CD4-positive, alpha-beta T cell treated with Interleukin-17A for 1 hour (primary cell): ENCODE data around the gene VSIG10L.
A peak's percentile ranks its signal among the peaks of the same experiment; 100 is the strongest.

ENCODE experiments used
- DNase-seq: peaks from one replicate; pipeline ENCODE4 v3.0.0-alpha.2; 2020

Gene VSIG10L

DNA sequence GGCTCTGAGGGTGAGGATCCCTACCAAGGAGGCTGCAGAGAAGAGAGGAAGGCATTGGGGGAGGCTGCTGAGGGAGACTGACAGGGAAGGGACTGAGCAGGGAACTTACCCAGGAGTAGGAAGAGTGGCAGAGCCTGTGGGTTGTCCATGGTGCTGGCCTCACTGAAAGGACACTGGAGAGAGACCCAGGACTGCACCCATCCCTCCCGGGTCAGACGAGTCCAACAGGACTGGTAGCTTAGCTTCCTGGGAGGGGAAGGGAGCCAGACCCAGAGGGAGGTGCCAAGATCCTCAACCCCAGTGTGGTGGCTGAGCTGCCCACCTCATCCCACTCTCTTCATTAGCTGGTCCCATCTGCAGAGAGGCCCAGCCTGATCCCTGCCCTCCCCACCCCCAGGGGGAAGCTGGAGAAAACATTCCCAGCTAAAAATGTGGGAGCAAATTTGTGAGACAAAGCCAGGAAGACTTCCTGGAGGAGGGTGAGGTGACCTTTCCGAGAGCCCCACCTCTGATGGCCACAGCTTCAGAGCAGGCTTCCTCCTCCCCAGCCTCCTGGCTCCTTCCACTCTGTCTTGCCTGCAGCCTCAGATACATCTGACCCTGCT is at the start of gene VSIG10L:
VSIG10L (minus strand) TSS at position 164 of the 605 bp plus-strand sequence; CDS start at position 149, 15 bp downstream.
- DNase-seq, result no peak

DNA sequence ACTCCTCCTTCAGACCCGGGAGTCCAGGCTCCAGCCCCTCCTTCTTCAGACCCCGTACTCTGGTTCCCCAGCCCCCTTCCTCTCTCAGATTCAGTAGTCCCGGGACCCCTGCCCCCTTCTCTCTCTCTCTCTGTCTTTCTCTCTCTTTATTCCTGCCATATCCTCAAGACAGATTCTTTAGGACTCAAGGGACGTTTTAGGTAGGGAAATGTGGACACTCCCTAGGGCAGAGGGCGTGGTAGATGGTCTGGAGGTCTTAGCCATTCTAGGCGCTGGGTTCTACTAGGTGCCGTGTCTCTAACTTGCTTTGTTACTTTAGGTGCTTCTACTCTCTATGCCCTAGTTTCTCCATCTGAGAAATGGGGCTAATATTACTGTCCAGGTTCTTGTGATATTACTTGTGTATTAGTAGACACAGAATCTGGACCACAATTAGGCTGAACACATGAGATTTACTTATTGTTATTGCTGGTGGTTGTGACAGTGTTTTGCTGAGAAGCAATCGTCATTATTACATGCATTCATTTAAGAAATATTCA is 49.2 kb upstream of the VSIG10L start:
- no peak for DNase-seq

DNA sequence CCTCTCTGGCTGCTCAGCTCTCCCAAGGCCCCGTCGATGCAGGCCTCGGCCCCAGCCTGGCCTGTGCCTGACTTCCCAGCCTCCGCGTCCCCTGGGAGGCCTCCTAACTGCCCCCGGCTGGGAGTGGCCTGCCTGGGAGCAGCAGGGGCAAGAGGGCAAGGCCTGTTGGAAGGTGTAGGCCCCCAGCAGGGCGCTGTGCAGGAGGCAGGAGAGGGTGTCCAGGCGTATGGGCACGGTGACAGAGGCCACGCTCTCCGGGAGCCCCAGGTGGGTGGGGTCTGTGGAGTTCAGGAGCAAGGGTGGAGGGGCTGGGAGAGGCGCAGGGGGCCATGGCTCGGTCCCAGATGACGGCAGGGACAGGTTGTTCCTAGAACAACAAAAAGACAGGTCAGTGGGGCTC is 47.2 kb upstream of the VSIG10L start:
- DNase-seq, result no peak

DNA sequence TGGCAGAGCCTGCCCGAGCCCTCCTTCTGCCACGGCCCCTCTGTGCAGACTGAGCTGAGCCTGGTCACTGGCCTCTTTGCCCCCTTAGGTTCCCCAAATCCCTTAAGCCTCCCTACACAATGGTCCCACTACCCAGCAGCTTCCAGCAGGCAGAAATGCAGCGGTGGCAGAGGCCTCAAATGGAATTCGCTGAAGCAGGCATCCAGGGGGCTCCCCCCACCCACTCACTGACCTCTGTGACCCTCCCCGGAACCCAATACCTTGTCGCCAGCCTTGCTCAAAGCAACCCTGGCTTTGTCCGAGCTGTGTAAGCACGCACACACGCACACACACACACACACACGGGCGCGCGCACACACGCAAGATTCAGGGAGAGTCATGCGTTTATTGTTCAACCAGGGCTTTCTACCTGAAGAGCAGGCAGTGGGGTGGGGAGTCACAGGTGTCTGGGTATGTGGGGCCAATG is 46.0 kb upstream of the VSIG10L start, which contains the start of gene LIM2:
LIM2 (minus strand) TSS at position 51 of the 466 bp plus-strand sequence. CDS start 531 bp downstream, outside the sequence.
- DNase-seq, result no peak

DNA sequence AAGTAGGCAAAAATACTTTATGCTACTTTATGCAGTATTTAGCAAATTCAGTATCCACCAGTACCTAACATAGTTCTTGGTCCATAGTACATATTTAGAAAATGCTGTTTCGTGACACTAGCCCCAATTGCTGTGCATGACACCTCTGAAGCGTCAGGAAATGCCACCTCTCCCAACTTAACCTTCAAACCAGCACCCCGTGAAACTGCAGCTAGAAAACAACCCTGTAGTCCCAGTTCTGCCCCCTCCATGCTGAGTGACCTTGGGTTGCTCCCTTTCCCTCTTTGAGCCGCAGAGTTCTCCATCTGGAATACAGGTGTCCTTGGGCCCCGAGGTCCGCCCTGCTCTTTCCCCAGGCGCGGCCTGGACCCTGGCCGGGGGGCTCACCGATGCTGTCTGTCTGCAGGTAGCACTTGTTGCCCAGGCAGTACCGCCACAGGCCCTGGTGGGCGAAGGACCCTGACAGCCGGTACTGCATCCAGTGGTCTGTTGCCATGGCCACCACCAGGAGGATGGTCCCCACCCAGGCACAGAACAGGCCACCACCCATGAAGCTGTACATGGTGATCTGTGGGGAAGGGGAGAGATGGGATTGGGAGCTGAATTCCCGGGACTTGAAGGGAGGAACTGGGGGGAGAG is 45.1 kb upstream of the VSIG10L start:
- DNase-seq, result peak; percentile 41

DNA sequence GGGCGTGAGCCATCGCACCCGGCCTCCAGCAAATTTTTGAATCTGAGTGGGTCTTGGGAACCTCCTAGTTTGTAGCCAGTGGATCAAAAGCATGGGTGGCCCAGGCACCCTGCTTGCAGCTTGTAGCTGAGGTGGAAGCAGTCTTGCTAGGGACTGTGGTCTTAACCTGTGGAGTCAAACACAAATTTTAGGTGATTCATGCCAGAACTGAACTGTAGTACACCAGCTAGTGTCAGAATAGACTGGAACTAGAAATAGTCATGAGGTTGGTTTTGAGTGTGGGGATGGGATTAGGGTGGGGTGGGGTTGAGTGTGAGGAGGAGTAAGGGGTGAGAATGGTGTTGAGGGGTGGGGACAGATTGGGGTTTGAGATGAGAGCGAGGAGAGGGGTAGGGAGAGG is 40.1 kb upstream of the VSIG10L start:
- DNase-seq, result no peak

DNA sequence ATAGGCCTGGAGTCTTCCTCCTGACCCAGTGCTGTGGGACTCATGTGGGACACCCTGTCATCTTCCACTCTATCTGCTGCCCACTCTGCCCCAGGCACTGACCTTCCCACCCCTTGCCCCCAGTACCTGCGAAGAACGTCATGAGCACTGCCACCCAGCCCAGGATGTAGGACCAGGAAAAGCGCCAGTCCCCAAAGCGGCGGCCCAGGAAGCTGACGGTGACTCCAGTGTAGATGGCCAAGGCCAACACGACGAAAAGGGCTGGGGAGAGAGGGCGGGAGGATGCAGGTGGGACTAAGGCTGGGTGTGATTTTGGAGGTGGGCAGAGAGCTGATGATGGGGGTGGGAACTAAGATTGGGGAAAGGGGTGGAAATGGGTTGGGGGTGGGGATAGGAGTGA is 38.4 kb upstream of the VSIG10L start:
- DNase-seq, result no peak

DNA sequence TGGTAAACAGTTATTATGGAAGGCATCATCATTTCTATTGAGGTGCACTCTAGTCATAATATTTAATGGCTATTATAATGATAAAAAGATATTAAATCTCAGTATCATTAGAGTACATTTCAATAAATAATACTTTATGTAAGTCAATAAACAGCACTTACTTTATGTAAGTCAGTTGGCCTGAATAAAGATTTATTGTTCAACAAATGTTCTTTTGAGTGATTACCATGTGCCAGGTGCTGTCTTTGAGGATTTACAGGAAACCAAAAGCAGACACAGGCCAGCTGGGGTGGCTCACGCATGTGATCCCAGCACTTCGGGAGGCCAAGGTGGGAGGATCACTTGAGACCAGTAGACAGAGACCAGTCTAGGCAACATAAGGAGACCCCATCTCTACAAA is 35.5 kb upstream of the VSIG10L start:
- no peak for DNase-seq

DNA sequence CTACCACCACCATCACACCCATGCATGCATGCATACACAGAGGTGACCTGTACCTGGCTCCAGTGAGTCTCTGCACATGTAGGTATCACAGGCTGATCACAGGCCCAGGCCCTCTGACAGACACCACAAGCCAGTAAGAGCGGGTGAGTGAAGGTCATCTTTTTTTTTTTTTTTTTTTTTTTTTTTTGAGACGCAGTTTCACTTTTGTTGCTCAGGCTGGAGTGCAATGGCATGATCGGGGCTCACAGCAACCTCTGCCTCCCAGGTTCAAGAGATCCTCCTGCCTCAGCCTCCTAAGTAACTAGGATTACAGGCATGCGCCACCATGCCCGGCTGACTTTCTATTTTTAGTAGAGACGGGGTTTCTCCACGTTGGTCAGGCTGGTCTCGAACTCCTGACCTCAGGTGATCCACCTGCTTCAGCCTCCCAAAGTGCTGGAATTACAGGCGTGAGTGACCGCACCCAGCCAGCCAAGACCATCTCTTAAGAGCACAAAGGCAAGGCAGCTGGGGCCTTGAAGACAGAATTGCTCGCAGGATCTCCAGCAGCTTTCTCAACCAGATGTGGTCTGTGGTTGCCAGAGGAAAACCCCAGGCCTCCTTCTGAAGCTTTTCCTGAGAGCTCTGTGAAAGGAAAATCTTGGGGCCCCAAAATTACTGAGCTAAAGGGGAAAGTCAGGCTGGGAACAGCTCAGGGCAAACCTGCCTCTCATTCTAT is 33.7 kb upstream of the VSIG10L start:
- DNase-seq, result peak; percentile 48

DNA sequence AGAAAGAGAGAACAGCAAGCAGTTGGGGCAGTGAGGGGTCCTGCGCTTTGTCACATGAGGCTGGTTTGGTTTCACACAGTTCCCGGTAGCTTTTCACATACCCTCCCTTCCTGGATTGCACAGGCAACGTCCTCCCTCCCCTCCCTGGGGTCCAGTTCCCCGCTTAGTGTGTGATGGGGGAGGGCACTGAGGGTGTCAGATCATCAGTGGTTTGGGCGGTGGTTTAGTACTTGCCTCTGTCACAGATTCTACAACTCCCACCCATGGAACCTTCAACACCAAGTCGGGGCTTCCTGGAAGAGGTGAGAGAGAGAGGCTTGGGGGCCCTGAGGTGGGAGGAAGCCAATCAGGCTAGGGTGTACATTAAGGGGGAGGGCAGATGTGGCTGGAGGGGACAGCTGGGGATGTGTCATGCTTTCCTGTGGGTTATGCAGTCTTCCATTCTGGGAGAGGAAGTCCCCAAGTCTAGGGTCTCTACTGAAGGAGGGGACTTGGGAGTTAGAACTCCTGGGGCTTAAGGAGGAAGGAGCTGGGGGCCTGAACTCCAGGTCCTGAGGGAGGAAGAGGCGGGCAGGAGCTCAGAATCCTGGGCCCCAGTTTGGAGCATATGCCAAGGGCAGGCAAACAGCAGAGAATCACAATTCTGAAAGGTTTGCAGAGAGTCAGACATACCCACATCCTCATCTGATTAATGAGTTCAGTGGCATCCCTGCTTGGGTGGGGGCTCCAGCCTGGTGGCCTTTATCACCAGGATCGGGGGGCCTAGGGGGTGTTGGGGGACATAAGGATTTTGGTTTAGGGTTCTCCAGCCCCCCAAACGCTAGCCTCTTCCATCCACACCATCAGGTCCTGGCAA is 30.9 kb upstream of the VSIG10L start, which contains the start of gene NKG7:
NKG7 (minus strand) TSS at position 6 of the 856 bp plus-strand sequence. CDS start 119 bp downstream, outside the sequence.
- DNase-seq, result peak; percentile 87

DNA sequence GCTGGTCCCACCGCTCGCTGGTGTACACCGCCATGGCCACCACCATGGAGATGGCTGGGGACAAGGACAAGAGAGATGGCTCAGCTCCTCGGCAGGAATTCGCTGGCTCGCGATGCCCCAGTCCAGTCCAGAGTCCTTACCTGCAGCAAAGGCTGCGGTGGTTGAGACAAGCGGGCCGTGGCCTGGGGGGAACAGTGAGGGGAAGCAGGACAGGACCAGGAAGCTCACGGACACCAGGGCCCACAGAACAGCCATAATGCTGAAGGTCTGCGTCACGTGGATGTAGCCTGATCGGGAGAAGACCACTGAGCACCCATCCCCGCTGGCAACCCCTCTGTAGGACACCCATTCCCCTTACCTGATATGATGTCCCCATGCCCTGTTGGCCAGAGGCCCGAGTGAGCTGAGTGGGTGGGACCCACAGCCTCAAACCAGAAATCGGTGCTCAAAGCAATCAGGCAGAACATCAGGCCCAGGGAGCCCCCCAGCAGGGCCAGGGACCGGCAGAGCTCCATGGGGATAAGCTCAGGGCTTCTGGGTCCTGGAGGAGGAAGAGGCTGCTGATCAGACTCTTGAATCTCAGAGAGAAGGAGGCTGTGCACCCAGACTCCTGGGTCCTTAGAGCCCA is 30.2 kb upstream of the VSIG10L start:
- no peak for DNase-seq

DNA sequence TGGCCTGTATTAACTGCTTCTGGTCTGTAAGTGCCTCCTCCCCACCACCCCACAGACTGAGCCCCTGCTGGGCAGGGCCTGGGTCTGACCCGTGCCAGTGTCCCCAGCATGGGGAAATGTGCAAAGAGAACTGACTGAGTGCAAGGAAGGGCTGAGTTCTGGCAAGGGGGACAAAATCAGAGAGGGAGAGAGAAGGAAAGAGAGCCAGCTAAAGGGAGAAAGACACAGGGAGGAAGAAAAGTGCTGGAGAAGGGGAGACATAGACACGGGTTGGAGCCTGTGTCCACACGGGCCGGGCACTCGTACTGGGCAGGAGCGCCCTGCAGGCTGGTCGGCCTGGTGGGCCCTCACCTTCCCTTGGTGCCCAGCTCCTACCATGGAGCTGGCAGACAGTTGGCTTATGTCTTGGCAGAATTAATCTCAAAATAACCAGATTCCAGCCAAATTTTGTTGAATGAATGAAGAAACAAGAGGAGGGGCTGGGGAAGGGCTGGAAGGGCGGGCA is 29.3 kb upstream of the VSIG10L start:
- no peak for DNase-seq

DNA sequence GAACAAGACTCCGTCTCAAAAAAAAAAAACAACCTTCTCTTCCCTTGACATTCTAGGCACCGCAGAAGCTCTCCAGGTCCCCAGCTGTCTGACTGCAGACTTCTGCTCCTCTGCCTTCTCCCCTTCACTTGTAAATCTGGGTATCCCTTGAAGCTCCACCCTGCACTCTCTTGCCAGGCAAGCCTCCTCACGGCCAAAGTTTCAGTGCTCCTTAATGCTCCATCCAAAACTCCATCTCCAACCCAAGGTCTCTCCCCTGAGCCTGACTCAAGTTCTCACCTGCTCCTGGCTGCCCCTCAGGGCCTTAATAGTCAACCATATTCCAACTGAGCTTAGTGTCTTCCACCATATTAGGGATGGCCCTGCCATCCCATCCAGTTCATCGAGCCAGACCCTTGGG is 28.3 kb upstream of the VSIG10L start:
- no peak for DNase-seq

DNA sequence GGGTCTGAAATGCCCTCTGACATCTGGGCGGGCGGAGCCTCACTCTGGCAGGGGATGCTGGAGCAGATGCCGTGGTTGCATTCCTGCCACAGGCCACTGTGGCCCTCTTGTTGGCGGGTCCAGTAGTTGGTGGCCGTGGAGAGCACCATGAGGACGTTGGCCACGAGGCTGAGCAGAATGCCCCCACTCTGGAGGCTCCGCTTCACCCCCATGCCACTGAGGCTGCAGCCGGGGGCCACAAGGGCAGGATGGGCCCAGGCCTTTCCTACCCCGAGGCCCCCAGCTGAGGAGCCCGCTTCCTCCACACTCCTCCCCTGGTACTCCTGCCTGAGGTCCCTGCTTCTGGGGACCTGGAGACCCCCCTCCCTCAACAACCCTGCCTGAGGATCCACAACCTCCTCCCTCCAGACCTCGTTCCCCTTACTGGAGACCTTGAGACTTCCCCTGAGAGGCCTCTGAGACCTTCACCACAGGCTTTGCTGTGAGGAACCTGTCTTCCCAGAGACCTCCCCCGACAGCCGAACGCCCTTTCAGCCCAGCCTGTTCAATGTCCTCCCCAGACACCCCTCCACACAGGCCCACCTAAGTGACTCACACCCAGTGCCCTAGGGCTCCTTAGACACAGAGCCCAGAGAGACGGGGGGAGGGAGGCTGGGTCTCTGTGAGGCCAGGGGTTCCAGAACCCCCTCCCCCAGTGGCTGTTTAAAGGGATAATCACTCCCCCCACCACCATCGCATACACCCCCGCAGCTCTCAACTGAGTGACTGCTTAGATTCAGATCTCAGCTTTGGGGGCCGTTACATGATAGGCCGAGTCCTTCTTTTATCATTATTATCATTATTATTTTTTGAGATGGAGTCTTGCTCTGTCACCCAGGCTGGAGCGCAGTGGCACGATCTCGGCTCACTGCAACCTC is 26.7 kb upstream of the VSIG10L start, which contains the start of gene CLDND2:
CLDND2 (minus strand) TSS at position 638 of the 917 bp plus-strand sequence; CDS start at position 212, 426 bp downstream.
- peak; percentile 29 for DNase-seq

DNA sequence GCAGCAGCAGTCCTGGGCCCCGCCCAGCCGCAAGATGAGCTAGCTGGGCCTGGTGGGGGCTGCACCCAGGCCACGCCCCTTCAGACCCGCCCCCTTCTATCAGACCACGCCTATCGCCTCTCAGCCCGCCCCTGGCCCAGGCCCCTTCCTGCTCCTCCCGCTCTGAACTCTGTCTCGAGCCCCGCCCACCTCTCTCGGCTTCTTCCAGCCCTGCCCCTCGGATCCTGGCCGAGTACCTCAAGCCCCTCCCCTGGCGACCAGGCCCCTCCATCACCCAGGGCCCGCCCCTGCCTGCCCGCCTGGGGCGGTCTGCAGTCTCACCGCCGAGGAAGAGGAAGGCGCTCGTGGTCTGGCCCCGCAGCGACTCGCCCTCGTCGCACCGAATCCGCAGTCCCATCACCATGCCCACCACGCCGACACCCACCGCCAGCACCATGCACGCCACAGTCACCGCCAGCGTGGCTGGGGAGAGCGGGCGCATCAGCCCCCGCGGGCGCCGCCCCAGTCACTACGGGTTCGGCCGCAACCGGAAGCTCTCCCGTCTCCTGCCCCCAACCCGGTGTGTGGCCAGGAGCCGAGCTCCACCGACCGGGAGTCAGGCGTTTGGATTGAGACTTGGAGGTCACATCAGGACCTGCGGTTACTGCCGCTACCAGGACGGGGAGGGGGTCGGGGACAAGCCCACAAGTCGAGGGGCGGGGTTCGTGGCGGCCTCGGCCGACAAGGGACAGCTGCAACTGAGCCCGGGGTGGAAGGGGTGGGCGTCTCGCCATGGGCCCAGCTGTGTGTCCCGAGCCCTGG is 25.8 kb upstream of the VSIG10L start:
- DNase-seq, result peak; percentile 97

DNA sequence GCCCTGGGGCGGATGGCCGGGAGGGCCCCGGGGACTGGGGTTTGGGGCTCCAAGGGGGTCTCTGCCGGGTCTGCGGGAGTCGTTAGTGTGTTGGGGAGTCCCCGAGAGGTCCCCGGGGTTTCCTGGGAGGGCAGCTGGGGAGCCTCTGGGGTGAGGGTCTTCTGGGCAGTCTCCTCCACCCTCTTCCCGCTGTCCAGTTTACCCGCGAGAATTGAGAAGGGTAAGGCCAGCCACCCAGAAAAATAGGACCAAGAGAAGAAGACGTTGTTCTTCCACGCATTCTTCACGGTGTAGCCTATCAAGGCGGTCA is 25.3 kb upstream of the VSIG10L start:
- DNase-seq, result peak; percentile 46

DNA sequence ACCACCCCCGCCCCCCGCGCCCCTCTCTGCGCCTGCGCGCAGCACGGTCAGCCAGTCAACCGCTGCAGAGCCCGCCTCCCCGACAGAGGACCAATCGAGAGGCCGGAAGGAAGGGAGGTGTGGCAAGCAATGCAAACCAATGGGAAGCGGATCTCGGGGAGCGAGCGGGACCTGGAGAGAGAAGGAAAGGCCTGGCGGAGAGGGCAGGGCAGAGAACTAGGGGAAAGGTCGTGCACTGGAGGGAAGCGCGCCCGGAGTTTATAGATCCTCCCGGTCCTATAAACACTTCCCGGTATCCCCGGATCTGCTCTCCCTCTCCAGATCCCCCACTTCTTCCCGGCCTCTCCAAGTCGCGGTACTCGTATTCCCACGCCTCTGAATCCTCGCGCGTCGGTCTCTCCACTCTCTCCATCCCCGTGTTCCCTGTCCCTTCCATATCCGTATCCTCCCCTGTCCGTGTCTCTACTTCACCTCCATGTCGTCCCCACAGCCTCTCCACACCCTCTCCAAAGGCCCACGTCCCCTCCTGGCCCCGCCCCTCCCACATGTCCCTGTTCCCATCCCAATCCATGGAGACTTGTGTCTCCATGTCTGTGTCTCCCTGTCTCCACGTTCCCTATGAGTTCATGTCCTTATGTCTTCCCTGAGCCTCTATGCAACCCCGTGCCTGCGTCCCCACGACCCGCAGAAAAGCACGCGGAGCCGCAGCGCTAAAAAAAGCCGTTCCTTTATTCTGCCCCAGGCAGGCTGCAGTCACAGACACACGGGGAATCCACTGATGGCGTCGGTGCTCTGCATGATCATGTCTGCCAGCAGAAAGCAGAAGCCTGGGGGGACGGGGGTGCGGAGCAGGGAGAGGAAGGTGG is 24.7 kb upstream of the VSIG10L start:
- peak; percentile 95 for DNase-seq

DNA sequence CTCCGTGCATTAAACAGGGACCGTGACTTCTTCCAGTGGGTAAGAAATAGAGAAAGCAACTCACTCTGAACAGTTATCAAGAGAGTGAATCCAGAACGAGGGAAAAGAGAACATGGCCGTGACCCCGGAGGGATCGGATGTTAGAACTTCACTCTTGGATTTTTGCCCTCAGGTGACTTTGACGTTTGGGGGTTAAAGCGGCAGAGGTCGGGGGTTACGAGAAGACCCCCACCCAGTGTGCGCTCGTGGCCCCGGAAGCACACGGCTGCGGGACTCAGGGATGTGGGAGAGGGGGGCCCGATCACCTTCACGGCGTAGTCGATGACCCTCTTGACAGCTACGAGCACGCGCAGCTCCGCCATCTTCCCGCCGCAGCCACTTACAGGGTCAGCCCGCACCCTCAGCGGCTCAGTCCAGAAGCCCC is 24.0 kb upstream of the VSIG10L start, which contains the start of gene ETFB:
ETFB (minus strand) TSS at position 424 of the 424 bp plus-strand sequence; CDS start at position 362, 62 bp downstream.
- no peak for DNase-seq
